ENCODE data around the gene OPA3. TPM values are rescaled to one million over a fixed set of nuclear protein-coding genes. Genes with fewer than 3 reads are reported as not detected.

The OPA3 gene
- total RNA-seq, 1 donor from 2014 or later: 3.7 TPM

DNA sequence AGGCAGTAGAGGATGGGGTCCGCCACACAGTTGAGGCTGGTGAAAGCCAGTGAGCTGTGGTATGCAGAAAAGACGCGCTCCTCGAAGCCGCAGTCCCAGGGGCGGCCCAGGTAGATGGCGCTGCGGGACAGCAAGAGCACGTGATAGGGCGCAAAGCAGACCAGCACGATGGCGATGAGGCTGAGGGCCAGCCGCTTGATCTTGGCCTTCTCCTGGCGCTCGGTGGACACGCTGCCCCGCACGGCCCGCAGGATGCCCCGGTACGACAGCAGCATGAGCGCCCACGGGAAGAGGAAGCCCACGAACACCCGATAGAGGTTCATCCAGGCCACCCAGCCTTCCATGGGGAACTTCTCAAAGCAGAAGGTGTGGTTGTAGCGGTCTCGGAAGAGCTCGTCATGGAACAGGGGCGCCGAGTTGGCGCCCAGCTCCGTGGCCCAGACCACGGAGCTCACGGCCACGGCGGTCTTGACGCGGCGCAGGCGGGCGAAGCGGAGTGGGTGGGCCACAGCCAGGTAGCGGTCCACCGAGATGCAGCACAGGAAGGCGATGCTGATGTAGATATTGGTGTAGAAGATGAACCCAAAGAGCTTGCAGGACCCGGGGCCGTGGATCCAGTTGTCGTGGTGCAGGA, 6.5 kb upstream of the OPA3 start:
- peak; percentile 78 for DNase-seq (ENCODE audit: low spot score)
- H3K27me3 ChIP-seq: peaks cover 49% of the 10 kb centered on the region

DNA sequence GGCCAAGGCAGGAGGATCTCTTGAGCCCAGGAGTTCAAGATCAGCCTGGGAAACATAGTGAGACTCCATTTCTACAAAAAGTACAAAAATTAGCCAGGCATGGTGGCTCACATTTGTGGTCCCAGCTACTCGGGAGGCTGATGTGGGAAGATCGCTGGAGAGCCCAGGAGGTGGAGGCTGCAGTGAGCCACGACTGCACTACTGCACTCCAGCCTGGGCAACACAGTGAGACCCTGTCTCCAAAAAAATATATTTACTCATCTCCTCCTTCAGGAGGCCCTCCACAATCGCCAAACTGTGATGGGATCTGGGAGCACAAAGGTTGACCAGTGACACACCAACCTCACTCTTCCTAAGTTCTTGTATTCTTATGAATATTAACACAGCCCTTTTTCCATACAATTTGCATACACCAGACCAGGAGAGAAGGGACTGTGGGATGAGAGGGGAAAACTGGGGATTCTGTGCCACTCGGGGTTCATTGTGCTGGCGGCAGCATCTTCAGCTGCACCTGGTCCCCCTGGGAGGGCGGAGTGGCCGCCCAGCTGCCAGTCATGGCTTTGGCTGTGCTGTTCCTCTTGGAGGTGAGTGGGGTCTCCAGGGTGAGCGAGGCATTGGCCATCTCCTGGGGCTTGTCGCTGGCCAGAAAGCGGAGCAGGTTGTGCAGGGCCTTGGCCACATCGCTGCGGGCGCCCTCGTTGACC, 5.8 kb upstream of the OPA3 start:
- H3K27me3 Mint-ChIP-seq (ENCODE audit: insufficient read depth, low read depth): peaks cover 17% of the 10 kb centered on the region
- no peak overlapping the region for H3K4me3 ChIP-seq

More for the DNA sequence above, 6.5 kb upstream of the OPA3 start:
- Mint-ChIP-seq H3K27me3 (ENCODE audit: insufficient read depth, low read depth) (peaks cover 22% of the 10 kb centered on the region), H3K4me3 (no peak overlapping the region), H3K9me3 (no peaks in the 10 kb centered on the region), H3K36me3 (no peaks in the 10 kb centered on the region), H3K4me1 (no peaks in the 10 kb centered on the region), H3K27ac (no peak overlapping the region)
- H3K4me2 ChIP-seq: no peak overlapping the region
- H2AFZ ChIP-seq (replicated peaks): no peak overlapping the region
- H3K4me3 ChIP-seq: no peak overlapping the region
- no peak overlapping the region for H3K9ac ChIP-seq
- no peaks in the 10 kb centered on the region for H4K20me1 ChIP-seq (ENCODE audit: low read depth)
- no peaks in the 10 kb centered on the region for H3K9me3 ChIP-seq (ENCODE audit: low read depth)
- H3F3A ChIP-seq (ENCODE audit: low read depth): no peaks in the 10 kb centered on the region
- no peaks in the 10 kb centered on the region for H3K79me2 ChIP-seq (ENCODE audit: low read depth)
- no peak overlapping the region for H3K27ac ChIP-seq
- no peaks in the 10 kb centered on the region for H3K4me1 ChIP-seq
- no peaks in the 10 kb centered on the region for H3K36me3 ChIP-seq
- TF ChIP-seq EZH2phosphoT487 (IDR thresholded peaks at IDR 0.05) (no peak), CTCF (IDR thresholded peaks at IDR 0.05) (peak; percentile 56), EZH2 (IDR thresholded peaks at IDR 0.05) (no peak)

DNA sequence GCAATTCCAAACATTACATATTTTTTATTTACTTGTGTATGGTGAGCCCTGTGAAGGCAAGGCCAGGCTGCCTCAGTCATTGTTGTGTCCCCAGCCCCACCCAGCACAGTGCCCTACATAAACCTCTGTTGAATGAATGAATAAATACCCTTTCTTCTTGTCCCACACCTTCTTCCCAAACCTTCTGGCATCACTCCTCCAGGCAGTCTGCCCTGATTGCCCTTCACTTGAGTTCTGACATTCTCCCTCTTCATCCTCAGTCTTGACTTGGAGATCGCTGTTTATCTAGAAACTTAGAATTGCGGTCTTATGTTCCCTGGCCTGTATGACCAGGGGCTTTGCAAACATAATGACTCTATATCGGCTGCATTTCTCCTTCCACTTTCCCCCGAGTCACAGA, 5.2 kb upstream of the OPA3 start:
- no peaks in the 10 kb centered on the region for H3K9me3 Mint-ChIP-seq
- H3K4me2 ChIP-seq: no peak overlapping the region
- H3K79me2 ChIP-seq (ENCODE audit: low read depth): no peaks in the 10 kb centered on the region
- H3K9me3 ChIP-seq (ENCODE audit: low read depth): no peaks in the 10 kb centered on the region
- TF ChIP-seq EZH2phosphoT487 (IDR thresholded peaks at IDR 0.05): no peak
- TF ChIP-seq CTCF (IDR thresholded peaks at IDR 0.05): no peak
- no peak for TF ChIP-seq EZH2 (IDR thresholded peaks at IDR 0.05)
- H2AFZ ChIP-seq (replicated peaks): no peak overlapping the region
- no peak for DNase-seq (ENCODE audit: low spot score)
- H3F3A ChIP-seq (ENCODE audit: low read depth): no peaks in the 10 kb centered on the region
- H3K36me3 ChIP-seq: no peaks in the 10 kb centered on the region
- no peak overlapping the region for H3K4me3 ChIP-seq
- peaks cover 39% of the 10 kb centered on the region for H3K27me3 ChIP-seq
- no peak overlapping the region for H3K27ac Mint-ChIP-seq
- no peak overlapping the region for H3K4me3 Mint-ChIP-seq
- peaks cover 3% of the 10 kb centered on the region for H3K4me1 Mint-ChIP-seq
- H3K27me3 Mint-ChIP-seq (ENCODE audit: insufficient read depth, low read depth): peaks cover 14% of the 10 kb centered on the region
- H4K20me1 ChIP-seq (ENCODE audit: low read depth): no peaks in the 10 kb centered on the region
- no peaks in the 10 kb centered on the region for H3K4me1 ChIP-seq
- H3K36me3 Mint-ChIP-seq: no peaks in the 10 kb centered on the region
- H3K27ac ChIP-seq: no peak overlapping the region
- H3K9ac ChIP-seq: no peak overlapping the region

More for the DNA sequence above, 5.8 kb upstream of the OPA3 start:
- no peak overlapping the region for H3K9ac ChIP-seq
- H3K9me3 Mint-ChIP-seq: no peaks in the 10 kb centered on the region
- H3K4me3 Mint-ChIP-seq: no peak overlapping the region
- H3K27ac ChIP-seq: no peak overlapping the region
- H3K4me1 ChIP-seq: no peaks in the 10 kb centered on the region
- H2AFZ ChIP-seq (replicated peaks): no peak overlapping the region
- DNase-seq (ENCODE audit: low spot score): no peak
- no peaks in the 10 kb centered on the region for H3K9me3 ChIP-seq (ENCODE audit: low read depth)
- H3K27ac Mint-ChIP-seq: no peak overlapping the region
- no peak overlapping the region for H3K4me2 ChIP-seq
- no peaks in the 10 kb centered on the region for H3F3A ChIP-seq (ENCODE audit: low read depth)
- no peaks in the 10 kb centered on the region for H3K36me3 Mint-ChIP-seq
- H3K4me1 Mint-ChIP-seq: no peaks in the 10 kb centered on the region
- peaks cover 43% of the 10 kb centered on the region for H3K27me3 ChIP-seq
- H3K79me2 ChIP-seq (ENCODE audit: low read depth): no peaks in the 10 kb centered on the region
- TF ChIP-seq EZH2 (IDR thresholded peaks at IDR 0.05) (no peak), CTCF (IDR thresholded peaks at IDR 0.05) (no peak)
- H3K36me3 ChIP-seq: no peaks in the 10 kb centered on the region
- no peaks in the 10 kb centered on the region for H4K20me1 ChIP-seq (ENCODE audit: low read depth)
